Measurements from ENCODE around the gene BPGM. TPM values are rescaled to one million over a fixed set of nuclear protein-coding genes. Genes with fewer than 3 reads are reported as not detected.

Gene BPGM
- total RNA-seq, 1 experiment from 2014 or later, result 10.0 TPM

- ChIA-PET RAD21 (ENCODE audit: low non-redundant PET in 1 of 2, low total read pairs in 2 of 2, uncharacterized antibody in 2 of 2, unreplicated experiment in 2 of 2) (no interaction called here), POLR2A (no interaction called here), CTCF (no interaction called here)
- Histone ChIP-seq H3K27me3 (ENCODE audit: insufficient read depth, low read length) (peaks cover 4% of the 10 kb centered on the region; the same call in 1 of the 2 replicates), H3K36me3 (ENCODE audit: control insufficient read depth in 1 of 2, insufficient read depth in 2 of 2, low read length in 2 of 2) (no peaks in the 10 kb centered on the region), H3K9me3 (ENCODE audit: control insufficient read depth in 1 of 2, insufficient read depth in 1 of 2, low read depth in 1 of 2, low read length in 2 of 2) (no peaks in the 10 kb centered on the region), H3K4me1 (ENCODE audit: control insufficient read depth in 1 of 2, insufficient read depth in 2 of 2, low read length in 2 of 2) (no peaks in the 10 kb centered on the region; a peak in 1 of 4 replicates), H3K79me2 (ENCODE audit: insufficient read depth, low read length) (no peaks in the 10 kb centered on the region), H3K4me2 (ENCODE audit: low read length) (no peak overlapping the region), H4K20me1 (ENCODE audit: insufficient read depth) (no peaks in the 10 kb centered on the region), H2AFZ (ENCODE audit: low read depth, low read length, poor library complexity, severe bottlenecking) (no peak overlapping the region), H3K27ac (ENCODE audit: low read depth, low read length) (no peak overlapping the region), H3K9ac (ENCODE audit: low read length) (no peak overlapping the region), H3K4me3 (replicated peaks in 1 of 2; ENCODE audit: low read depth in 1 of 2, low read length in 2 of 2) (no peak overlapping the region), H3K9me2 (ENCODE audit: insufficient read depth) (no peaks in the 10 kb centered on the region)
- ATAC-seq, result no peak
- intact Hi-C loops (cut with micrococcal nuclease), result loop anchor here (10.0 kb wide), 2 partner anchors 472 to 642 kb away; no protein-coding TSS in a partner anchor
- TF ChIP-seq SP1 (IDR thresholded peaks at IDR 0.05; ENCODE audit: low read depth) (no peak), POLR2AphosphoS5 (IDR thresholded peaks at IDR 0.05; ENCODE audit: low read depth, low read length) (no peak), ZNF274 (IDR thresholded peaks at IDR 0.05; ENCODE audit: low read depth, low read length) (no peak), JUND (IDR thresholded peaks at IDR 0.05) (no peak), POLR2A (IDR thresholded peaks at IDR 0.05; ENCODE audit: borderline replicate concordance, extremely low read depth, insufficient read depth, insufficient read length) (no peak), RAD21 (IDR thresholded peaks at IDR 0.05; ENCODE audit: low read depth) (no peak), SIN3A (IDR thresholded peaks at IDR 0.05; ENCODE audit: low read depth) (no peak), SRF (IDR thresholded peaks at IDR 0.05; ENCODE audit: low read depth) (no peak), CEBPB (IDR thresholded peaks at IDR 0.05; ENCODE audit: low read depth) (no peak), TCF7L2 (IDR thresholded peaks at IDR 0.05; ENCODE audit: borderline replicate concordance, extremely low read depth, insufficient read depth, insufficient read length) (no peak), EZH2 (IDR thresholded peaks at IDR 0.05) (no peak), YY1 (IDR thresholded peaks at IDR 0.05; ENCODE audit: extremely low read depth, insufficient replicate concordance, low read depth, low read length) (no peak)
- TF ChIP-seq, protein P1, sequence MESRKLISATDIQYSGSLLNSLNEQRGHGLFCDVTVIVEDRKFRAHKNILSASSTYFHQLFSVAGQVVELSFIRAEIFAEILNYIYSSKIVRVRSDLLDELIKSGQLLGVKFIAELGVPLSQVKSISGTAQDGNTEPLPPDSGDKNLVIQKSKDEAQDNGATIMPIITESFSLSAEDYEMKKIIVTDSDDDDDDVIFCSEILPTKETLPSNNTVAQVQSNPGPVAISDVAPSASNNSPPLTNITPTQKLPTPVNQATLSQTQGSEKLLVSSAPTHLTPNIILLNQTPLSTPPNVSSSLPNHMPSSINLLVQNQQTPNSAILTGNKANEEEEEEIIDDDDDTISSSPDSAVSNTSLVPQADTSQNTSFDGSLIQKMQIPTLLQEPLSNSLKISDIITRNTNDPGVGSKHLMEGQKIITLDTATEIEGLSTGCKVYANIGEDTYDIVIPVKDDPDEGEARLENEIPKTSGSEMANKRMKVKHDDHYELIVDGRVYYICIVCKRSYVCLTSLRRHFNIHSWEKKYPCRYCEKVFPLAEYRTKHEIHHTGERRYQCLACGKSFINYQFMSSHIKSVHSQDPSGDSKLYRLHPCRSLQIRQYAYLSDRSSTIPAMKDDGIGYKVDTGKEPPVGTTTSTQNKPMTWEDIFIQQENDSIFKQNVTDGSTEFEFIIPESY (IDR thresholded peaks at IDR 0.05; ENCODE audit: extremely low read depth, insufficient replicate concordance, low read length), result no peak
- BruUV-seq (replicated peaks), result no TSS peak
- no peak for DNase-seq (ENCODE audit: low read depth, low spot score)
Observed at GRCh38 chr7:134692344-134692705, 45.7 kb downstream of the BPGM start.

All from HCT116 (cell line).